Endothelial cell of hepatic sinusoid (primary cell): ENCODE data around the gene DMBT1.

Experiments
- in situ Hi-C: cut with HindIII; loops from 2 replicates; pipeline ENCODE4 v1.10.0; 2017; ENCODE audit warnings: low sequenced_read_pairs

The DMBT1 gene

DNA sequence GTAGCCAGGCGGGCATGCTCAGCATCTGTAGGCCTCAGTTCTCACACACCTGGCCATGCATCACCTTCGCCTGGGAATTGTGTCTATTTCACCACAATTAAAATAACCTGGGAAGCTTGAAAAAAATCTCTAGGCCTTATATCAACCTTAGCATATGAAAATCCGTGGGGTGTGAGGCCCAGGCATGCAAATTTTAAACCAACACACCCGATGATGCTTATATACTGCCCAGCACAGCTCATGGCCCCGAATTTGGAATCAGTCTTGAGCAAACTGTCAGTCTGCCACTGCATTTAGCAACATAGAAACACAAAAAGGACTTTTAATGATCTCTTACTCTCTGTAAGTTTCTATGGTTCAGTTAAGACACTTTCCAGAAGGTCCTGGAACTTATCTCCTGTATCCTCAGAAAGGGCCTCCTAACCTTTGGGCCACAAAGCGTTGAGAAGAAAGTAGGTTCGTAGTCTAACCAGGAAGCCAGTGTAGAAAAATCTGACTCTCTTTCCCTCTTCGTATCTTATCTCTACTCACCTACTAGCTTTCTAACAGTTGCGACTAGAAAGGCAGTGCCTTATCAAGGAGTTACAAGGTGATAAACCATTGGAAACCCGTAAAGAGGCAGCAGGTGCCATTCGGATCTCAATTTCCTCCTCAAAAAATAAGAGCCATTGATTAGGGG is 12.0 kb upstream of the DMBT1 start:
- in situ Hi-C loops = no loop called here

DNA sequence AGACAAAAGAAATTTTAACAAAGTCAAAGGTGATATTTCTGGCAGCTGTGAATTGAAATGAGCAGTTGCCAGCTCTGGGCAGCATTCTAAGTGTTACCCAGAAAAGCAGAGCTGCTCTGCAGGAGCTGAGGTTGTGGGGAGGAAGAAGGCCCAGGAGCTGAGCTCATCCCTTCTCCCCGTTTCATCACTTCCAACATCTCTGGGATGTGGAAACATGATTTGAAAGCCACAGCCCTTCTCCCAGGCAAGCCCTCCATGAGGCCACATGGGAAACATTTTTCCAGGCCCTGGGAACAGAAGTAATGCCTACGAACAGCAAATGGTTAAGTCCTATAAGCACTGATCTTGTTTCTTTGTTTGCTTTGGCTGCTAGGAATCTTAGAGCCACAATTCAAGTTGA is 10.9 kb upstream of the DMBT1 start:
- in situ Hi-C loops = loop anchor here (5.0 kb wide), 1 partner anchor 77 kb away; no protein-coding TSS in a partner anchor

DNA sequence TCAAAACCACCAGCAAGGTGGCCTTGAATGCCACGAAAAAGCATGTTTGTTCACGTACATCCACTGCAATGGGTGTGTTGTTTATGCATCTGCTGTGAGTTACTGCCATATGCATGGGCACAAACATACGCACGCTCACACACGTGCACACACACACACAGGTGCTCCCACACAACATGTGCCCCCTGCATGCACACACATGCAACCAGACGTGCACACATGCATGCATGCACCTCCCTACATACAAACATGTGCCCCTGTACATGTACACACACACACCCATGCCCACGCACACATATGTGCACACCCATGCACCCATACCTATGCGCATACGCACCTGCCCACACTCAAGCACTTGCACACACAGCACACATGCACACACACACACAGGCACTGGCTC is 10.1 kb upstream of the DMBT1 start:
- in situ Hi-C loops = loop anchor here (5.0 kb wide), 1 partner anchor 78 kb away; no protein-coding TSS in a partner anchor

DNA sequence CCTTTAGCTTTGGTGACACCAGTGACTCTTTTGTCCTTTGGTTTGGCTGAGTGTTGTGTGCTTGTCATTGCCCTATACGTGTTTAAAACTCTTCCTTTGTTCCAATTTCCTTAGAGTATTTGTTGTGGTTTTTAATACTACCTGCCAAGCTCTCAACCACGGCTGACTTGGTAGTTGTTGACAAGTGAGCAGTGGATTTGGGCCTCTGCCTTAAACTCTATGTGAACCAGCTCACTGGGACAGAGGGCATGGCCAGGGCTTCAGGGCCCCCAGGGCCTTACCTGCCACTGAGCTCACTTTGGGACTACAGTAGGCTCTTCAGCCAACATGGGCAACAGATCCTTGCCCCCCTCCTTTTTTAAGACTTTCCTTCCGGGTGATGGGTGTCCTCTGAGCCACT is 9.6 kb upstream of the DMBT1 start:
- in situ Hi-C loops = loop anchor here (5.0 kb wide), 1 partner anchor 79 kb away; no protein-coding TSS in a partner anchor

GRCh38 chr10:122551450-122551849 is 9.1 kb upstream of the DMBT1 start:
- in situ Hi-C loops = loop anchor here (5.0 kb wide), 1 partner anchor 79 kb away; no protein-coding TSS in a partner anchor

DNA sequence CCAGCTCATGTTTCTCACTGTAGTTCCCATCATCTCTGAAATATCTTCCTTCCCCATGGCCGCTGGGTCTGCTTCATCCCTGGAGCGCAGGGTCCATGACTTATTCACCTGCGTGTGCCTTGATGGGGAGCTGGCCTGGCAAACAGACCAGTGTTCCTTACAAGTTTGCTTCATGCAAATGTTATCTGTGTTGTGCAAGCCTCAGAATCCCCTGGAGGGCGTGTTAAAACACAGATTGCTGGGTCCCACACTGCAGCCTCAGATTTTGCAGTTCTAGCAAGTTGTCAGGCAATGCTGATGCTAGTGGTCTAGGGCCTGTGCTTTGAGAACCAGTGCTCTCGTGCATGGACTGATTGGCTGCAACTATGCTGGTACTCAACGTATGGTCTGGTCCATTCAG is 7.2 kb upstream of the DMBT1 start:
- in situ Hi-C loops = loop anchor here (5.0 kb wide), 1 partner anchor 81 kb away; no protein-coding TSS in a partner anchor

DNA sequence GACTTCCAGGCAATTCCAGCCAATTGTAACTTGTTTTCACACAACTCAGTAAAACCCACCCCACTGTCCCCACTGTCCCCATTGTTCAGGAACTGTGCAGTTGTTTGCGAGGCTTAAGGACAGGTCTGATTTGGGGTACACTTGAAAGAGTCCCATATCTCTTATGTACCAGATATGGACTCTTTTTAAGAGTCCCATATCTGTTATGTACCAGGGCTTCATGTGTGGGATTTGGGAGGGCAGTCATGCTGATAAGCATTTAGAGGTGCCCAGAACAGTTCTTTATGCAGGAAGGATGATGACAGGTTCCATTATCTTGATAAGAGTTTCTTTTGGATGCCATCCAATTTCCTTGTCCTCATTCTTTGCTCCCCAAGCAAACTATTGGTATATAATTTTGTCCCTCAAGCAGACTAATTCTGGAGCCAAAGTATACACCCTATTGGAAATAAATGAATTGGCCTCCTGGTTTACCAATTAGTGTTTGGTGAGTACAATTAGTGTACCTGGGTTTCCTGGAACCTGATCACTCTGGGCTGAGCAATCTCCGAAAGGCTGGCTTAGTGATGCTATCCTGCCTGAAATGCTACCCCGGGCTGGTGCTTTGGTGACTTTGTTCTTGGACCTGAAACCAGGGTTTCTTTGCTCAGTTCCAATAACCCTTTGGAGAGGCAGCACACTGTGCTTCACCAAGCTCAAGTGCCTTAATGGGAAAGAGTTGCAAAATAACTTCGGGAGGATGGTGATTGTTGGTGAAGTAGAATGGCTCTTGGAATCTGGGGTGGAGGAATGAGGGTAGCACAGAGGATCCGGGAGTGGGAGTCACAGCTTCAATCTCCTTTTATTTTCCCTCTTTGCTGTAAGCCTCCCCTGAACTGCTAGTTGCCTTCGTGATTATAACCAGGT is 6.2 kb upstream of the DMBT1 start:
- in situ Hi-C loops = loop anchor here (5.0 kb wide), 1 partner anchor 82 kb away; no protein-coding TSS in a partner anchor

DNA sequence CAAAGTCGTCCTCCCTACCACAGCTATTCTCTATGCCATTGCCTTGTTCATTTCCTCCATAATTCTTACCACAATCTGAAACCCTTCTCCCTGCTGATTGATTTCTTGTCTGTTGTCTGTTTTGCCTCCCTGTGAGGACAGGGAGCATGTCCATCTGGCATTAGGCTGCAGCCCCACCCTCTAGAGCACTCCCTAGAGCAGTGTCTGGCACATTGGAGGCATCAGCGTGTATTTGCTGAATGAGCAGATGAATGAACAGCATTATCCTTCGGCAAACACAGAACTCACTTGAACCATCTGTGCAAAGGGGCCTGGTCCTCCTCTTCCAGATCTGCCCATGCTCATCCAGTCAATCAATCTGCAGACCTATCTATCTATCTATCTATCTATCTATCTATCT is 5.1 kb upstream of the DMBT1 start:
- in situ Hi-C loops = no loop called here

DNA sequence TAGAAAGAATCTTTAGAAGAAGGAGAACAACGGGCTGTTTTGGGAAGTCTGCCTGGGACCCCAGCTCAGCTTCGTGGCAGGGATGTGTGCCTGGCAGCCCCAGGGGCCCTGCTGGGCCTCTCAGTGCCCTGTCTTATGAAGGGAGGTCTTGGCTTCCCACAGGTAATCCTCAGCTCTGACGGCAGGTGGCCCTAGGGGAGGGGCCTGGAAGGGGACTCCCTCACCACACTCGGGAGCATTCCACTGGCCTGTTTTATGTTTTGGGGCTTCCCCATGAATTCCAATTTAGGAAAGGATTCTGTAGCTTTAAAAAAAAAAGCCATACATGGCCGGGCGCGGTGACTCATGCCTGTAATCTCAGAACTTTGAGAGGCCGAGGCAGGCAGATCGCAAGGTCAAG is 3.0 kb upstream of the DMBT1 start:
- in situ Hi-C loops = no loop called here

DNA sequence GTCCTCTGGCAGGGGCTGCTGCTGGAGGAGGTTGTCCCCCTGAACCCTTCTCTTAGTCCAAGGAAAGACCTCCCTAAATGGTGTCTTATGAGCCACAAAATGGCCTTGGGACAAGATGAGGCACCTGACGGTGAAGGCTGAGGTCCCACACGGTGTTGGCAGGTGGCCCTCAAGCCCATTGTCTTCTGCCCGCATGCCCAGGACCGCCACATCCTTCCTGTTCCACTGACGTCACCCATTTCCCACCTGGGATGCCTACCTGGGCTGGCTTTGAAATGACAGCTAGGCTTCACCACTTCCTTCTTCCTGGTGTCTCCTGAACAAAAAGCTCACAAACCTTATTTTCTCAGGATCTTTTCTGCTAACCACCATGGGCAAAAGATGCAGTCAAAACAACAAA is 2.1 kb upstream of the DMBT1 start:
- in situ Hi-C loops = no loop called here

GRCh38 chr10:122559228-122559627 is 1.3 kb upstream of the DMBT1 start:
- in situ Hi-C loops = no loop called here

DNA sequence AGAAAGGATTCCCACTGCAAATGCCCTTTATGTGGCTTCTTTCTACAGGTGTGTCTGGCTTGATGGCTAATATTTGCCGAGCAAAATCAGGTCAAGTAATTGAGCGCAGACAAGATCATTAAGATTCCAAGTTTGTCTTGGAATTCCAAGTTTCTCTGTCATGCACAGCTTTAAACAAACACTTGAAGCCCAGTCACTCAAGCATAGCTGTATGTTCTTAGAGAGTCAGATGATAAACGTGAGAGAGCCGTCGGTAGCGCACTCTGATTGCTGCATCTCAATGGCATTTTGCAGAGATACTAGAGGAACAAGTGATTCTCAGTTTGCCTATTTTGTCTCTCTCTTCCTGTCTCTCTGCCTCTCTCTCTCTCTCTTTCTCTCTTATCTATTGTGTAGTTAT is 658 bp downstream of the DMBT1 start:
- in situ Hi-C loops = no loop called here

GRCh38 chr10:122561792-122562191 is 1.2 kb downstream of the DMBT1 start:
- in situ Hi-C loops = no loop called here

DNA sequence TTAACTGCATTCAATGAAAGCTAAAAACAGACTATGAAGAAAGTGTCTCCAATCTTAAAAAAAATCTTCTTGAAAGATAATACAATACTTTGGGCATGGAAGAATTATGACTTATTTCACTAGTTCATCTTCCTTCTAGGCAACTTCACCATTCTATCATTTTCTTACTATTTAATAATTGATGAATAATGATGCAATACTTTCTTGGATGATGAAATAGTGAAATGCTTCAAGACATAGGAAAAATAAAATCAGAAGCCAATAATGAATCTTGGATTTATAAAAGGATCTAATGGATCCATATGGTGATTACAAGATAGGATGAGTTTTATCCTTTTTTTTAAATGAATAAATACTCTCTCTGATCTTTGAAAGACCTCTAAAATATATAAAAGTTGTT is 4.4 kb downstream of the DMBT1 start:
- in situ Hi-C loops = no loop called here

DNA sequence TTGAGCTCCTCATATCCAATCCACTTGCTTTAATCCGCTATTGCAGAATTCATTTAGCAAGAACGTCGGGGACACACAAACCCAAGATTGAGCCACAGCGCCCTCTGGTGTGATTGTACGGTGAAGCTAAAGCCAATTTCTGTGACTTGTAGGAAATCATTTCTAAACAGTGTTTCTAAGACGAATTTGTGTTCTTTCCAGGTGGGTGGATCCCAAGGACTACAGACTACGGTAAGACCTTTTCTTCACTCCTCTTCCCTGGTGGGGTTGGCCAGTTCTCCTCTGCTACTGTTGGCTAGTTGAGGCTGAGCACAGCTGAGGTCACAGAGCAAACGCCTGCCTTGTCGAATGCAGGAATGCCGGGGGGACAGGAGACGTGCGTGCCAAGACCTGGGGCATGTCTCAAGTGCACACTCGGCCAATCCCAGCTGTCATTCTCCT is 5.2 kb downstream of the DMBT1 start:
- in situ Hi-C loops = no loop called here

DNA sequence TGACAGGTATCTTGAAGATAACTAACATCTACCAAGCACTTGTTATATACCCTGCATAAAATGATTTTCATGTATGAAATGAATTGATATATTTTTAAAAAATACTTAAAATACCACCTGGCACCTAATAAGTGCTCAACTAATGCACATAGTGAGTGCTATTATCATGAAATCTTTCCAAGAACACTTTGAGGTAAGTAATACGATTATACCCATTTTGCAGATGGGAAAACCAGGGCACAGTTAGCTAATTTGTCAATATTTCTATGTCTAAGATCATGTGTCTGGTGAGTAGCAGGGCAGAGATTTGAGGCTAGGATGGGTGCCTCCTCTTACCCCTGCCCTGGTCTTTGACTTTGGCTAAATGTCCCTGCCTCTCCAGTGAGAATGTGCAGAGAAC is 6.1 kb downstream of the DMBT1 start:
- in situ Hi-C loops = no loop called here

GRCh38 chr10:122567056-122567660 is 6.6 kb downstream of the DMBT1 start:
- in situ Hi-C loops = no loop called here

GRCh38 chr10:122568551-122568950 is 8.0 kb downstream of the DMBT1 start:
- in situ Hi-C loops = no loop called here

GRCh38 chr10:122570920-122571319 is 10.4 kb downstream of the DMBT1 start:
- in situ Hi-C loops = no loop called here

DNA sequence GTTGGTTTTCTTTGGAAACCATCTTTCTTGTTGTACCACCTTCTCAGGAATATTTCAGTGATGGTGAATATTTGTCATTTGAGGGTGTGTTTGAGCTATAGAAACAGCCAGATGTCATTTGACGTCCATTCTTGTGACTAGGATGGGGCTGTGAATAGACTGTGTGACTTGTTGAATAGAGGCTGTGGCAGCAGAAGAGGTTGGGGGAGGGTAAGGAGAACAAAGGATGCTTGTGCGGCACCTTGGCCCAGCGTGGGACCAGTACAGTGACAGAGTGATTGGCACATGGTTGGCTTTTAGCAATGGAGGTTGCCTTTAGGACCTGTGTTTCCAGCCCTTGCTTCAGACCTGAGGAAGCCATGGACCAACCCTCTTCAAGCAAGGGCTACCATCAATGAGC is 11.3 kb downstream of the DMBT1 start:
- in situ Hi-C loops = no loop called here

DNA sequence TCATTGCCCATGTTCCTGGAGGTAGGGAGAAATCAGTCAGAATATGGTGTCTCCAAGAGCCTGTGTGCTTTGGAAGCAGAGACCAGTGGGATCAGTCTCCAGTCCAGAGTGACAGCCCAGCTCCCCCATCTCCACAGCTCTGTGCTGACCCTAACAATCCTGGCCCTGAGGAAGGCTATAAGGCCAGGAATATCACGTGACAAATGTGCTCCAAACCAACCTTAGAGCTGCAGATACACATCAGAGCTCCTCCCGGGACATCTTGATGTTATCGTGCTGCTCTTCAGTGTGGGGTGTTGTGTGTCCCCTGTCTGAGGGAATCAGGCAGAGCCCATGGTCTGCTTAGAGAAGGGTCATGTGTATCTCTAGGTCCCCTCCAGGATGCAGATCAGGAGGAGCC is 15.2 kb downstream of the DMBT1 start:
- in situ Hi-C loops = no loop called here
